ENCODE measurements around the gene GTF2H1.

DNA sequence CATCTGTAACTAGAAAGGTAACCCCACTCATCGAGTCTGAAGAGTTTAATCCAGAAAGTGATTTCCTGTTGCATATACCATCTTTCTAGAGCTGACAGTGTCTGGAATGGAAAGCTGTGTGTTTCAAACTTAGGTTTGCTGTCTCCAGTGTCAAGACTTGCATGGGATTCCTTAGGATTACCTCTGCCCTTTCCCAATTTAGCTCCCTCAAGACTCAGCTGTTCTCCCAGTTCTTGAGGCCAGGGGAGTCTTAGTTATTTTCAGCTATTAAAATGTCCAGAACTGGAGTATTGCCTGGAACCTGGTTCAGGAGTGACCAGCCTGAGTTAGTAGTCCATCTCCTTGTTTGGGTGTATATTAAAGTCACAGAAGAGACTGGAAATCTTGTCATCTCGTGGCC is 47.0 kb downstream of the GTF2H1 start:
- TF ChIP-seq POLR2A (IDR thresholded peaks at IDR 0.05): no peak
- TF ChIP-seq, protein P1, sequence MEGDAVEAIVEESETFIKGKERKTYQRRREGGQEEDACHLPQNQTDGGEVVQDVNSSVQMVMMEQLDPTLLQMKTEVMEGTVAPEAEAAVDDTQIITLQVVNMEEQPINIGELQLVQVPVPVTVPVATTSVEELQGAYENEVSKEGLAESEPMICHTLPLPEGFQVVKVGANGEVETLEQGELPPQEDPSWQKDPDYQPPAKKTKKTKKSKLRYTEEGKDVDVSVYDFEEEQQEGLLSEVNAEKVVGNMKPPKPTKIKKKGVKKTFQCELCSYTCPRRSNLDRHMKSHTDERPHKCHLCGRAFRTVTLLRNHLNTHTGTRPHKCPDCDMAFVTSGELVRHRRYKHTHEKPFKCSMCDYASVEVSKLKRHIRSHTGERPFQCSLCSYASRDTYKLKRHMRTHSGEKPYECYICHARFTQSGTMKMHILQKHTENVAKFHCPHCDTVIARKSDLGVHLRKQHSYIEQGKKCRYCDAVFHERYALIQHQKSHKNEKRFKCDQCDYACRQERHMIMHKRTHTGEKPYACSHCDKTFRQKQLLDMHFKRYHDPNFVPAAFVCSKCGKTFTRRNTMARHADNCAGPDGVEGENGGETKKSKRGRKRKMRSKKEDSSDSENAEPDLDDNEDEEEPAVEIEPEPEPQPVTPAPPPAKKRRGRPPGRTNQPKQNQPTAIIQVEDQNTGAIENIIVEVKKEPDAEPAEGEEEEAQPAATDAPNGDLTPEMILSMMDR (IDR thresholded peaks at IDR 0.05): no peak
